ENCODE data around the gene IFITM5. TPM values are rescaled to one million over a fixed set of nuclear protein-coding genes. Genes with fewer than 3 reads are reported as not detected.

The IFITM5 gene
- total and polyA plus RNA-seq, 2 of the 4 experiments (the other 2 are of a cell fraction) = not detected

DNA sequence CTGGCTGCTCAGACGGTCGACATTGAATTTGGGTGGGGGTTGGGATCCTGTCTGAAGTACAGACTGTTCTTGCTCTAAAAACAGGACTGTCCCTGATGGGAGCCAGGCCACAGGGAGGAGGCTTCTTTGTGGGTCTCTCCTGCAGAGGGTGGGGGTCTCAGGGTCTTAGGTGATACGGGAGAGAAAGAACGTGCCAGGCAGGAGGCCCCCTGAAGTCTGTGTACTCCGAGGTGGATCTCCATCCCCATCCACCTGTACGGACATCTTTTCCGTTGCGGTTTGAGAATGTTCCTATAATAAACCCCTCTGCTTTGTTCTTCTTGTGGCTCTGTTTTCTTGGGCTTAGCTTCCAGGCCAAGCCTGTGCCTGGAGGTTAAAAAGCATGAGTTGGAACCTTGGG is 46.7 kb downstream of the IFITM5 start:
- Histone ChIP-seq H3K4me3 (ENCODE audit: insufficient read depth, low read depth, low read length) (no peak overlapping the region), H2BK15ac (ENCODE audit: low read depth, low read length) (no peak overlapping the region), H3K36me3 (ENCODE audit: control insufficient read depth, insufficient read depth, low read length) (peaks cover 41% of the 10 kb centered on the region), H3K56ac (ENCODE audit: extremely low read depth, insufficient read depth, low read length) (no peak overlapping the region), H4K8ac (ENCODE audit: low read depth in 2 of 2, low read length in 2 of 2) (no peak overlapping the region), H3K79me1 (ENCODE audit: low read depth in 1 of 2, low read length in 2 of 2) (peaks cover 0 to 9% of the 10 kb centered on the region in 2 experiments; a peak in 2 of 4 replicates), H3K23ac (ENCODE audit: low read depth, low read length) (no peak overlapping the region), H3K9me3 (ENCODE audit: control insufficient read depth, insufficient read depth, low read length) (no peaks in the 10 kb centered on the region), H3K18ac (ENCODE audit: low read depth, low read length) (no peak overlapping the region), H2AK9ac (replicated peaks; ENCODE audit: low read depth, low read length, poor library complexity) (no peak overlapping the region), H3K4me1 (ENCODE audit: control insufficient read depth, insufficient read depth, low read length) (no peaks in the 10 kb centered on the region), H3K14ac (replicated peaks; ENCODE audit: low read depth, low read length) (no peak overlapping the region), H2AFZ (replicated peaks; ENCODE audit: low read length, poor library complexity) (no peak overlapping the region), H2AK5ac (ENCODE audit: low read depth, low read length) (no peak overlapping the region), H3K9ac (ENCODE audit: low read depth, low read length) (no peak overlapping the region), H3K27ac (ENCODE audit: insufficient read depth, low read length) (no peak overlapping the region), H3K9me1 (ENCODE audit: insufficient read depth, low read length) (no peaks in the 10 kb centered on the region), H3K4ac (ENCODE audit: low read depth, low read length) (no peak overlapping the region), H3K27me3 (ENCODE audit: control insufficient read depth, insufficient read depth, low read length) (peaks cover 1% of the 10 kb centered on the region), H2BK120ac (ENCODE audit: low read depth, low read length) (no peak overlapping the region), H2BK20ac (ENCODE audit: low read depth, low read length) (no peak overlapping the region), H4K20me1 (ENCODE audit: insufficient read depth, low read length) (no peaks in the 10 kb centered on the region; the same call in 1 of the 2 replicates), H2BK5ac (ENCODE audit: low read depth, low read length, poor library complexity, severe bottlenecking) (no peak overlapping the region), H4K91ac (ENCODE audit: insufficient read depth, low read depth, low read length) (no peak overlapping the region), H4K5ac (ENCODE audit: low read depth, low read length) (no peak overlapping the region), H3K4me2 (ENCODE audit: low read depth, low read length) (no peak overlapping the region)
- dilution Hi-C loops (cut with HindIII; ENCODE audit: low sequenced_read_pairs, unreplicated experiment) (no loop called here), in situ Hi-C loops (cut with MboI; ENCODE audit: low sequenced_read_pairs) (no loop called here), intact Hi-C loops (cut with micrococcal nuclease) (no loop called here)
- WGBS, 2 experiments (ENCODE audit: extremely low coverage in 2 of 2, insufficient read length in 1 of 2) = 80% methylated on average over 2 of the region's 8 CpGs; no CpG with 5 or more reads in 1 of the 2 experiments
- POLR2A ChIA-PET (ENCODE audit: unreplicated experiment) = no interaction called here
- CTCF ChIA-PET = no interaction called here
- TF ChIP-seq, protein P1, sequence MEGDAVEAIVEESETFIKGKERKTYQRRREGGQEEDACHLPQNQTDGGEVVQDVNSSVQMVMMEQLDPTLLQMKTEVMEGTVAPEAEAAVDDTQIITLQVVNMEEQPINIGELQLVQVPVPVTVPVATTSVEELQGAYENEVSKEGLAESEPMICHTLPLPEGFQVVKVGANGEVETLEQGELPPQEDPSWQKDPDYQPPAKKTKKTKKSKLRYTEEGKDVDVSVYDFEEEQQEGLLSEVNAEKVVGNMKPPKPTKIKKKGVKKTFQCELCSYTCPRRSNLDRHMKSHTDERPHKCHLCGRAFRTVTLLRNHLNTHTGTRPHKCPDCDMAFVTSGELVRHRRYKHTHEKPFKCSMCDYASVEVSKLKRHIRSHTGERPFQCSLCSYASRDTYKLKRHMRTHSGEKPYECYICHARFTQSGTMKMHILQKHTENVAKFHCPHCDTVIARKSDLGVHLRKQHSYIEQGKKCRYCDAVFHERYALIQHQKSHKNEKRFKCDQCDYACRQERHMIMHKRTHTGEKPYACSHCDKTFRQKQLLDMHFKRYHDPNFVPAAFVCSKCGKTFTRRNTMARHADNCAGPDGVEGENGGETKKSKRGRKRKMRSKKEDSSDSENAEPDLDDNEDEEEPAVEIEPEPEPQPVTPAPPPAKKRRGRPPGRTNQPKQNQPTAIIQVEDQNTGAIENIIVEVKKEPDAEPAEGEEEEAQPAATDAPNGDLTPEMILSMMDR (conservative IDR thresholded peaks at IDR 0.05; ENCODE audit: low read depth, low read length) = no peak
- no peak for TF ChIP-seq RCOR1 (IDR thresholded peaks at IDR 0.05; ENCODE audit: insufficient replicate concordance, low read length)
- ATAC-seq (ENCODE audit: low read depth) = no peak
- DNase-seq = no peak
- BruUV-seq (replicated peaks) = no TSS peak
